ENCODE data around the gene RAB4A. TPM values are rescaled to one million over a fixed set of nuclear protein-coding genes. Genes with fewer than 3 reads are reported as not detected.

Gene RAB4A
- total RNA-seq, 2 donors from 2014 or later: 12.5 to 69.0 TPM

DNA sequence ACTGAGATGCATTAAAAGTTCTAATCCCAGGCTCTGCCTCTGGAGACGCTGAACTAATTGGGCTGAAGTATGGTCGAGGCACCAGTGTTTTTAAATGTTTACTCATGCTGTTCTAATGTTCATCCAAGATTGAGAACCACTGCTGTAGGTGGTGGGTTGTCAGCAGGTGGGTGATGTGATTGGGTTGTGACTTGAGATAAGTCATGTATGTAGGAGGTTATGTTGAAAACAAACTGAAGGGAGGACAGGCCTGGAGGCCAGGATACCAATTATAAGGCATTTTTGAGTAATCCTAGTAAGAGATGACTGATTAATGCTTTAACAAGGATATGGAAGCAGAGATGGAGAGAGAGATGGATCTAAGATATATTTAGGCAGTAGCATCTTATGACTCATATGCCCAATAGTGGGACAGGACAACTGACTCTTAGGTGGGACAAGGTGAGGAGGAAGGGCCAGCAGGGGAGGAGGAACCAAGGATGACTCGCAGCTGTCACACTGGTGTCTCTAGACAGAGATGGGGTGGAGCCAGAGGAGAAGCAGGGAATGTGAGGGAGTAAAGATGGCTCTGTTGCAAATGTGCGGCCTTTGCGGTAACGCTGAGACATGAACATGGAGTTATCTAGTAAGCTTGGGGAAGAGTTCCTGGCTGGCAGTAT, 29.3 kb downstream of the RAB4A start:
- H3K9me3 ChIP-seq: no peaks in the 10 kb centered on the region
- no peak overlapping the region for H3K4me3 ChIP-seq
- 79 to 90% methylated on average over 6 of the region's 6 CpGs for WGBS, 2 donors
- DNase-seq (no peak), ATAC-seq (no peak)
- peaks cover 8% of the 10 kb centered on the region for H3K4me1 ChIP-seq
- TF ChIP-seq, protein P1, sequence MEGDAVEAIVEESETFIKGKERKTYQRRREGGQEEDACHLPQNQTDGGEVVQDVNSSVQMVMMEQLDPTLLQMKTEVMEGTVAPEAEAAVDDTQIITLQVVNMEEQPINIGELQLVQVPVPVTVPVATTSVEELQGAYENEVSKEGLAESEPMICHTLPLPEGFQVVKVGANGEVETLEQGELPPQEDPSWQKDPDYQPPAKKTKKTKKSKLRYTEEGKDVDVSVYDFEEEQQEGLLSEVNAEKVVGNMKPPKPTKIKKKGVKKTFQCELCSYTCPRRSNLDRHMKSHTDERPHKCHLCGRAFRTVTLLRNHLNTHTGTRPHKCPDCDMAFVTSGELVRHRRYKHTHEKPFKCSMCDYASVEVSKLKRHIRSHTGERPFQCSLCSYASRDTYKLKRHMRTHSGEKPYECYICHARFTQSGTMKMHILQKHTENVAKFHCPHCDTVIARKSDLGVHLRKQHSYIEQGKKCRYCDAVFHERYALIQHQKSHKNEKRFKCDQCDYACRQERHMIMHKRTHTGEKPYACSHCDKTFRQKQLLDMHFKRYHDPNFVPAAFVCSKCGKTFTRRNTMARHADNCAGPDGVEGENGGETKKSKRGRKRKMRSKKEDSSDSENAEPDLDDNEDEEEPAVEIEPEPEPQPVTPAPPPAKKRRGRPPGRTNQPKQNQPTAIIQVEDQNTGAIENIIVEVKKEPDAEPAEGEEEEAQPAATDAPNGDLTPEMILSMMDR (IDR thresholded peaks at IDR 0.05): no peak
- no peak for TF ChIP-seq POLR2A (IDR thresholded peaks at IDR 0.05)
- H3K27me3 ChIP-seq: no peaks in the 10 kb centered on the region
- intact Hi-C loops (cut with DNase I): no loop called here
- peaks cover 0 to 24% of the 10 kb centered on the region in 2 donors for H3K36me3 ChIP-seq (replicated peaks in 1 of 2; ENCODE audit: insufficient read depth in 1 of 2, low read depth in 2 of 2)
- no peak overlapping the region for H3K27ac ChIP-seq

DNA sequence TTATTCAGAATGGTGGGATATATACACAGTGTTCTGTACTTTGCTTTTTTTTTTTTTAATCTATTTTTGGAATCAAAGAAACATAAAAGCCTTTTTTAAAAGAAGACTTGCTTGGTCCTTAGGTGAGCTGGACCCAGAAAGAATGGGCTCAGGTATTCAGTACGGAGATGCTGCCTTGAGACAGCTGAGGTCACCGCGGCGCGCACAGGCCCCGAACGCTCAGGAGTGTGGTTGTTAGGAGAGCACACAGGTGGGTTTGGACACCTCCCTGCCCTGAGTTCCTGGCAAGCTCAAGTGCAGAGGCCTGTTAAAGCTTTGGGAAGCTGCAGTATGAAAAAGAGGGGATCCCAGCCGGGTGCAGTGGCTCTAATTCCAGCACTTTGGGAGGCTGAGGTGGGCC, 31.8 kb downstream of the RAB4A start:
- ATAC-seq (no peak), DNase-seq (no peak)
- intact Hi-C loops (cut with DNase I): no loop called here
- Histone ChIP-seq H3K27ac (no peak overlapping the region), H3K4me3 (no peak overlapping the region), H3K36me3 (replicated peaks in 1 of 2; ENCODE audit: insufficient read depth in 1 of 2, low read depth in 2 of 2) (peaks cover 0 to 31% of the 10 kb centered on the region in 2 donors), H3K27me3 (no peaks in the 10 kb centered on the region), H3K9me3 (no peaks in the 10 kb centered on the region), H3K4me1 (peaks cover 8% of the 10 kb centered on the region)
- 95 to 96% methylated on average over 8 of the region's 8 CpGs for WGBS, 2 donors
- TF ChIP-seq, protein P1 (IDR thresholded peaks at IDR 0.05): no peak
- TF ChIP-seq POLR2A (IDR thresholded peaks at IDR 0.05): no peak

DNA sequence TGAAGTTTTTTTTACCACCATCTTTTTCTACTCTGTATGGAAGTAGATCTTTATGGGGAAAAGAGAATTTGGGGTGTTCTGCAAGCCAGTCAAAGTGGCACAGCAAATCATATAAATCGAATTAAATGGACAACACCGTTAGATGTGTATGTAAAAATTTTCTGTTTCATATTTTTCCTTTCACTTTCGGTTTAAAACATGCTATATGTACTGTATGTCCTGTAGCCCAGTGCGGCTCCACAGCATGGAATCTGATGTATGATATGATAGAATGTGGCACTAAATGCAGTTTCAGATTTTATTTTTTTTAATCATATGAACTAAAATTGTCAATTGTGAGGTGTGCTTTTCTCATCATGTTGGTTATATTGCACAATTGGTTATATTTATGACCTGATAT, 32.9 kb downstream of the RAB4A start:
- ATAC-seq (no peak), DNase-seq (no peak)
- Histone ChIP-seq H3K27ac (no peak overlapping the region), H3K9me3 (no peaks in the 10 kb centered on the region), H3K36me3 (replicated peaks in 1 of 2; ENCODE audit: insufficient read depth in 1 of 2, low read depth in 2 of 2) (peaks cover 0 to 30% of the 10 kb centered on the region in 2 donors), H3K4me3 (no peak overlapping the region), H3K4me1 (peaks cover 4% of the 10 kb centered on the region), H3K27me3 (no peaks in the 10 kb centered on the region)
- TF ChIP-seq, protein P1 (IDR thresholded peaks at IDR 0.05): no peak
- no peak for TF ChIP-seq POLR2A (IDR thresholded peaks at IDR 0.05)
- intact Hi-C loops (cut with DNase I): no loop called here
- WGBS, 2 donors: 87 to 90% methylated on average over 4 of the region's 4 CpGs

DNA sequence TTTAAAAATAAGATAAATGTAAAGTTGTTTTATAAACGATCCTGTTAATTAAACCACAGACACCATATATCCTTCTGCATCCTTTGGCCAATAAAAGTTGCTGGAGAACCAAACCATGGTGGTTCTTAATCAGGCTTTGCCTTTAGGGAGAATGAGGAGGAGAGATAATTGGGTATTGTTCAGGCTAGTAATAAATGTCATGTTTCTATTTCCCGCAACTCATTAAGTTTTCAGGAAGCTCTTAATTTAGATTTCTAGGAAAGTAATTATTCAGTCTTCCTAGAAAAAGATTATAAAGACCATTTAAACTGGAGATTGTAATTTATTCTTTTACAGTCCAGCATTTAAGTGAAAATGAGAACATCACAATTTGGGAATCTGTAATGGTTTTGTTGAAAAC, 34.5 kb downstream of the RAB4A start:
- Histone ChIP-seq H3K9me3 (no peaks in the 10 kb centered on the region), H3K4me1 (no peaks in the 10 kb centered on the region), H3K36me3 (replicated peaks in 1 of 2; ENCODE audit: insufficient read depth in 1 of 2, low read depth in 2 of 2) (peaks cover 0 to 15% of the 10 kb centered on the region in 2 donors), H3K27ac (no peak overlapping the region), H3K27me3 (no peaks in the 10 kb centered on the region), H3K4me3 (no peak overlapping the region)
- ATAC-seq: no peak
- intact Hi-C loops (cut with DNase I): no loop called here
- WGBS, 2 donors: 71 to 78% methylated on average over 2 of the region's 2 CpGs
- no peak for DNase-seq
- no peak for TF ChIP-seq POLR2A (IDR thresholded peaks at IDR 0.05)
- TF ChIP-seq, protein P1 (IDR thresholded peaks at IDR 0.05): no peak

DNA sequence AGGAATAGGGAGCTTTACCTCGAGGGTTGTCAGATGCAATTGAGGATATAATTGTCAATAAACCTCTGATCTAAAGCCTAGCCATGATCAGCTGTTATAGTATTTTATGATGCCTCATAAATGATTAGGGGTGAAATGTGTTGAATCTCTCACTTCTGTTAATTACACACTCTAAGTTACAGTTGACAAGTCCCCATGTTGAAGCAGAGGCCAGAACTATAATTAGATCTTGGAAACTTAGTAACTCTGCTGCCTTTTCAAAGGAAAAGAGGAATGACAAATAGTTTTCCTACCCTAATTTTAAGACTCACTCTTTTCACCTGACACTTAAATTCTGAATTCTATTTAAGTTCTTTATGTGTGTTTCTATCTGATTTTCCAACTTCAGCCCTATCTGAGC, 38.2 kb downstream of the RAB4A start:
- intact Hi-C loops (cut with DNase I): no loop called here
- ATAC-seq (no peak), DNase-seq (no peak)
- WGBS, 2 donors: 64 to 74% methylated on average over 1 of the region's 1 CpG
- peaks cover 0 to 9% of the 10 kb centered on the region in 2 donors for H3K36me3 ChIP-seq (replicated peaks in 1 of 2; ENCODE audit: insufficient read depth in 1 of 2, low read depth in 2 of 2)
- TF ChIP-seq POLR2A (IDR thresholded peaks at IDR 0.05): no peak
- TF ChIP-seq, protein P1 (IDR thresholded peaks at IDR 0.05): no peak
- H3K27ac ChIP-seq: no peak overlapping the region
- no peaks in the 10 kb centered on the region for H3K9me3 ChIP-seq
- H3K4me3 ChIP-seq: no peak overlapping the region
- H3K27me3 ChIP-seq: no peaks in the 10 kb centered on the region
- H3K4me1 ChIP-seq: peaks cover 5% of the 10 kb centered on the region

All from body of pancreas (tissue), 4 donors.